Measurements from ENCODE around the gene ZNF431.
"Not testable (repeated sequence)": the region's sequence is repeated elsewhere in the genome, so short reads cannot be mapped to it uniquely, and the experiment has no call there.

Gene ZNF431

GRCh38 chr19:21130097-21130775, 11.6 kb upstream of the ZNF431 start:
- Mint-ChIP-seq H3K4me3 (no peak overlapping the region), H3K27ac (no peak overlapping the region), H3K9me3 (peaks cover 11 to 15% of the 10 kb centered on the region in 2 donors), H3K36me3 (peaks cover 0 to 10% of the 10 kb centered on the region in 2 donors), H3K4me1 (peaks cover 0 to 2% of the 10 kb centered on the region in 2 donors), H3K27me3 (peaks cover 11 to 18% of the 10 kb centered on the region in 2 donors)
- ATAC-seq (replicated peaks) (no peak), DNase-seq (no peak)

- no peak for DNase-seq
- H3K9me3 Mint-ChIP-seq: peaks cover 4 to 5% of the 10 kb centered on the region in 2 donors
- peaks cover 0 to 2% of the 10 kb centered on the region in 2 donors for H3K4me1 Mint-ChIP-seq
- peaks cover 11 to 18% of the 10 kb centered on the region in 2 donors for H3K27me3 Mint-ChIP-seq
- no peak overlapping the region for H3K4me3 Mint-ChIP-seq
- no peak overlapping the region for H3K27ac Mint-ChIP-seq
- no peak for ATAC-seq (replicated peaks)
- no peaks in the 10 kb centered on the region for H3K36me3 Mint-ChIP-seq
Observed at GRCh38 chr19:21133633-21134032, 8.2 kb upstream of the ZNF431 start.

- Mint-ChIP-seq H3K9me3 (peaks cover 4 to 5% of the 10 kb centered on the region in 2 donors), H3K27me3 (peaks cover 11 to 18% of the 10 kb centered on the region in 2 donors)
- no peak for ATAC-seq (replicated peaks)
Observed at GRCh38 chr19:21134934-21135366, 6.9 kb upstream of the ZNF431 start.

GRCh38 chr19:21135433-21135832, 6.4 kb upstream of the ZNF431 start:
- Mint-ChIP-seq H3K9me3 (peaks cover under 1% of the 10 kb centered on the region in 2 donors), H3K36me3 (no peaks in the 10 kb centered on the region), H3K4me3 (no peak overlapping the region), H3K27me3 (peaks cover 11 to 18% of the 10 kb centered on the region in 2 donors), H3K27ac (no peak overlapping the region), H3K4me1 (peaks cover 0 to 2% of the 10 kb centered on the region in 2 donors)
- ATAC-seq (replicated peaks) (no peak), DNase-seq (no peak)

More at GRCh38 chr19:21134934-21135366, 6.9 kb upstream of the ZNF431 start:
- Mint-ChIP-seq H3K36me3 (no peaks in the 10 kb centered on the region), H3K4me3 (no peak overlapping the region), H3K27ac (no peak overlapping the region), H3K4me1 (peaks cover 0 to 2% of the 10 kb centered on the region in 2 donors)
- no peak for DNase-seq

GRCh38 chr19:21138130-21138529, 3.7 kb upstream of the ZNF431 start:
- no peak overlapping the region for H3K27ac Mint-ChIP-seq
- H3K9me3 Mint-ChIP-seq: no peaks in the 10 kb centered on the region
- ATAC-seq (replicated peaks): no peak
- H3K27me3 Mint-ChIP-seq: peaks cover 11 to 18% of the 10 kb centered on the region in 2 donors
- DNase-seq: no peak
- no peak overlapping the region for H3K4me3 Mint-ChIP-seq
- peaks cover 4% of the 10 kb centered on the region in 2 donors for H3K36me3 Mint-ChIP-seq
- peaks cover 8 to 21% of the 10 kb centered on the region in 2 donors for H3K4me1 Mint-ChIP-seq

- ATAC-seq (replicated peaks); H3K27me3 Mint-ChIP-seq; H3K4me3 Mint-ChIP-seq; H3K9me3 Mint-ChIP-seq; DNase-seq: not testable (repeated sequence)
- peak overlapping the region; percentile 42 for H3K27ac Mint-ChIP-seq
- peaks cover 23 to 24% of the 10 kb centered on the region in 2 donors for H3K36me3 Mint-ChIP-seq
- H3K4me1 Mint-ChIP-seq: peaks cover 11 to 38% of the 10 kb centered on the region in 2 donors
Observed at GRCh38 chr19:21141006-21141405, 834 bp upstream of the ZNF431 start.

GRCh38 chr19:21143428-21143827, 1.6 kb downstream of the ZNF431 start:
- Mint-ChIP-seq H3K27ac (no peak overlapping the region), H3K27me3 (no peaks in the 10 kb centered on the region), H3K36me3 (peaks cover 41 to 43% of the 10 kb centered on the region in 2 donors), H3K9me3 (no peaks in the 10 kb centered on the region), H3K4me3 (peak overlapping the region; percentile 55 to 99), H3K4me1 (peaks cover 16 to 49% of the 10 kb centered on the region in 2 donors)
- DNase-seq: no peak
- ATAC-seq (replicated peaks): no peak

GRCh38 chr19:21143854-21144253, 2.0 kb downstream of the ZNF431 start:
- peaks cover 16 to 49% of the 10 kb centered on the region in 2 donors for H3K4me1 Mint-ChIP-seq
- peaks cover 44 to 47% of the 10 kb centered on the region in 2 donors for H3K36me3 Mint-ChIP-seq
- ATAC-seq (replicated peaks) (no peak), DNase-seq (no peak)
- no peaks in the 10 kb centered on the region for H3K9me3 Mint-ChIP-seq
- no peak overlapping the region for H3K27ac Mint-ChIP-seq
- H3K4me3 Mint-ChIP-seq: no peak overlapping the region
- no peaks in the 10 kb centered on the region for H3K27me3 Mint-ChIP-seq

GRCh38 chr19:21147540-21147939, 5.7 kb downstream of the ZNF431 start:
- Mint-ChIP-seq H3K27ac (no peak overlapping the region), H3K4me1 (peaks cover 16 to 42% of the 10 kb centered on the region in 2 donors), H3K27me3 (no peaks in the 10 kb centered on the region), H3K36me3 (peaks cover 69 to 73% of the 10 kb centered on the region in 2 donors), H3K4me3 (no peak overlapping the region), H3K9me3 (no peaks in the 10 kb centered on the region)
- ATAC-seq (replicated peaks) (no peak), DNase-seq (no peak)

- Mint-ChIP-seq H3K9me3 (no peaks in the 10 kb centered on the region), H3K4me1 (peaks cover 11 to 33% of the 10 kb centered on the region in 2 donors), H3K36me3 (peaks cover 73 to 79% of the 10 kb centered on the region in 2 donors), H3K4me3 (no peak overlapping the region), H3K27ac (no peak overlapping the region), H3K27me3 (no peaks in the 10 kb centered on the region)
- DNase-seq: no peak
- no peak for ATAC-seq (replicated peaks)
Observed at GRCh38 chr19:21148681-21149080, 6.8 kb downstream of the ZNF431 start.

GRCh38 chr19:21149877-21150276, 8.0 kb downstream of the ZNF431 start:
- no peaks in the 10 kb centered on the region for H3K9me3 Mint-ChIP-seq
- H3K27ac Mint-ChIP-seq: no peak overlapping the region

GRCh38 chr19:21151460-21151859, 9.6 kb downstream of the ZNF431 start:
- Mint-ChIP-seq H3K4me1 (peaks cover 21 to 35% of the 10 kb centered on the region in 2 donors), H3K9me3 (no peaks in the 10 kb centered on the region), H3K4me3 (no peak overlapping the region), H3K27ac (peak overlapping the region; percentile 56), H3K27me3 (no peaks in the 10 kb centered on the region), H3K36me3 (peaks cover 72 to 78% of the 10 kb centered on the region in 2 donors)
- no peak for DNase-seq
- ATAC-seq (replicated peaks): no peak

More at GRCh38 chr19:21149877-21150276, 8.0 kb downstream of the ZNF431 start:
- Mint-ChIP-seq H3K4me3 (no peak overlapping the region), H3K36me3 (peaks cover 74 to 78% of the 10 kb centered on the region in 2 donors), H3K4me1 (peaks cover 11 to 31% of the 10 kb centered on the region in 2 donors), H3K27me3 (no peaks in the 10 kb centered on the region)
- ATAC-seq (replicated peaks) (no peak), DNase-seq (no peak)

- Mint-ChIP-seq H3K9me3 (peaks cover 1 to 3% of the 10 kb centered on the region in 2 donors), H3K4me3 (no peak overlapping the region), H3K4me1 (peaks cover 12 to 23% of the 10 kb centered on the region in 2 donors), H3K27ac (no peak overlapping the region), H3K36me3 (peaks cover 41 to 59% of the 10 kb centered on the region in 2 donors), H3K27me3 (no peaks in the 10 kb centered on the region)
- DNase-seq (no peak), ATAC-seq (replicated peaks) (no peak)
Observed at GRCh38 chr19:21158523-21159135, 16.8 kb downstream of the ZNF431 start.

GRCh38 chr19:21164541-21164940, 22.7 kb downstream of the ZNF431 start:
- H3K4me3 Mint-ChIP-seq: no peak overlapping the region
- DNase-seq: no peak
- no peak for ATAC-seq (replicated peaks)
- peaks cover 30 to 43% of the 10 kb centered on the region in 2 donors for H3K36me3 Mint-ChIP-seq
- H3K27me3 Mint-ChIP-seq: no peaks in the 10 kb centered on the region
- no peak overlapping the region for H3K27ac Mint-ChIP-seq
- peaks cover 0 to 6% of the 10 kb centered on the region in 2 donors for H3K4me1 Mint-ChIP-seq
- no peaks in the 10 kb centered on the region for H3K9me3 Mint-ChIP-seq

- Mint-ChIP-seq H3K9me3 (no peaks in the 10 kb centered on the region), H3K27ac (no peak overlapping the region), H3K27me3 (no peaks in the 10 kb centered on the region), H3K4me3 (no peak overlapping the region), H3K4me1 (peaks cover 0 to 6% of the 10 kb centered on the region in 2 donors), H3K36me3 (peaks cover 30 to 42% of the 10 kb centered on the region in 2 donors)
- ATAC-seq (replicated peaks) (no peak), DNase-seq (no peak)
Observed at GRCh38 chr19:21166436-21166835, 24.6 kb downstream of the ZNF431 start.

Data from stimulated activated naive B cell treated with anti-CD40 and anti-IgM and Interleukin-4, amounts not matched to agents 10 μg/mL and 1 μg/mL and 100 μg/mL, for 72 hours (primary cell).